GM23338 (cell line): ENCODE measurements around the gene ADAP1. TPM values are rescaled to one million over a fixed set of nuclear protein-coding genes. Genes with fewer than 3 reads are reported as not detected.

Experiments
- ATAC-seq: fragments of 200-7000 bp; cut with Tn5 transposase; 3 replicates; pipeline ENCODE4 v1.9.1; 2020
- DNase-seq: peaks from one replicate; pipeline ENCODE4 v3.0.0-alpha.2; 2015; ENCODE audit warnings: low spot score
- H2AFZ ChIP-seq: fragments of 200-600 bp; sonication (generic); 2 replicates; pipeline ENCODE4 v1.8.0; 2016; ENCODE audit warnings: antibody characterized with exemption, mild to moderate bottlenecking, moderate library complexity
- H3F3A ChIP-seq: fragments of 200-600 bp; sonication (generic); replicated peaks from 2 replicates; pipeline ENCODE4 v1.8.0; 2017; ENCODE audit warnings: antibody characterized with exemption, mixed run types, low read depth
- H3K27ac ChIP-seq: fragments of 200-600 bp; sonication (generic); 2 replicates; pipeline ENCODE4 v1.6.1; 2016; ENCODE audit warnings: low read depth
- H3K27me3 ChIP-seq: fragments of 200-600 bp; sonication (generic); 2 replicates; pipeline ENCODE4 v1.8.0; 2016; ENCODE audit warnings: mild to moderate bottlenecking, mixed run types, moderate library complexity; ENCODE audit not compliant: insufficient read depth
- H3K36me3 ChIP-seq: fragments of 200-600 bp; sonication (generic); 2 replicates; pipeline ENCODE4 v1.8.0; 2016; ENCODE audit warnings: mild to moderate bottlenecking; ENCODE audit not compliant: insufficient read depth
- H3K4me1 ChIP-seq: fragments of 200-600 bp; sonication (generic); 2 replicates; pipeline ENCODE4 v1.8.0; 2016; ENCODE audit warnings: mild to moderate bottlenecking, moderate library complexity; ENCODE audit not compliant: insufficient read depth
- H3K4me2 ChIP-seq: fragments of 200-600 bp; sonication (generic); 2 replicates; pipeline ENCODE4 v1.7.1; 2017; ENCODE audit warnings: mixed run types
- H3K4me3 ChIP-seq: fragments of 200-600 bp; sonication (generic); 2 replicates; pipeline ENCODE4 v1.6.1; 2016; ENCODE audit warnings: mixed run types
- H3K79me2 ChIP-seq: fragments of 200-600 bp; sonication (generic); replicated peaks from 2 replicates; pipeline ENCODE4 v1.8.0; 2017; ENCODE audit warnings: mild to moderate bottlenecking; ENCODE audit not compliant: insufficient read depth
- H3K9me2 ChIP-seq: fragments of 200-600 bp; sonication (generic); 2 replicates; pipeline ENCODE4 v1.8.0; 2017; ENCODE audit not compliant: insufficient read depth
- H4K20me1 ChIP-seq: fragments of 200-600 bp; sonication (generic); replicated peaks from 2 replicates; pipeline ENCODE4 v1.8.0; 2017; ENCODE audit warnings: mild to moderate bottlenecking; ENCODE audit not compliant: insufficient read depth
- H3K27ac Mint-ChIP-seq: 2 replicates; pipeline ENCODE4 v1.8.0; 2020; ENCODE audit warnings: inconsistent platforms, mild to moderate bottlenecking, moderate library complexity, mixed read lengths
- H3K27me3 Mint-ChIP-seq: 3 replicates; pipeline ENCODE4 v1.8.0; 2022; ENCODE audit warnings: low read depth, mild to moderate bottlenecking, moderate library complexity, mixed read lengths, inconsistent platforms; ENCODE audit not compliant: insufficient read depth, poor library complexity
- H3K36me3 Mint-ChIP-seq: 3 replicates; pipeline ENCODE4 v1.8.0; 2021; ENCODE audit warnings: low read depth, mild to moderate bottlenecking, inconsistent platforms, moderate library complexity, mixed read lengths
- H3K4me1 Mint-ChIP-seq: 3 replicates; pipeline ENCODE4 v1.8.0; 2020; ENCODE audit warnings: mild to moderate bottlenecking, inconsistent platforms, mixed read lengths
- H3K4me3 Mint-ChIP-seq: 3 replicates; pipeline ENCODE4 v1.8.0; 2021; ENCODE audit warnings: moderate library complexity, mild to moderate bottlenecking, inconsistent platforms, mixed read lengths
- H3K9me3 Mint-ChIP-seq: 3 replicates; pipeline ENCODE4 v1.8.0; 2020; ENCODE audit warnings: moderate library complexity, mild to moderate bottlenecking, inconsistent platforms, mixed read lengths
- CREB1 ChIP-seq: fragments of 250-450 bp; sonication (Bioruptor Pico); IDR thresholded peaks from 2 replicates; pipeline ENCODE4 v1.5.0; 2020; ENCODE audit warnings: low read depth, mild to moderate bottlenecking, moderate library complexity
- CTCF ChIP-seq, 2 experiments: fragments of 200-600 bp in 1 of 2; sonication (generic) in 1 of 2; conservative IDR thresholded peaks; 2 replicates each; pipeline versions ENCODE4 v1.5.1 to v1.6.1; 2016 to 2017; ENCODE audit warnings: antibody characterized with exemption in 2 of 2, low read depth in 2 of 2, mild to moderate bottlenecking in 2 of 2, moderate library complexity in 1 of 2
- EZH2 ChIP-seq: fragments of 200-600 bp; sonication (generic); IDR thresholded peaks from one replicate; pipeline ENCODE4 v1.8.0; 2017; ENCODE audit warnings: antibody characterized with exemption, mild to moderate bottlenecking, low read depth; ENCODE audit not compliant: unreplicated experiment
- JUNB ChIP-seq: IDR thresholded peaks from one replicate; pipeline ENCODE4 v1.6.1; 2016; ENCODE audit warnings: antibody characterized with exemption; ENCODE audit not compliant: unreplicated experiment
- NANOG ChIP-seq: IDR thresholded peaks from 2 replicates; pipeline ENCODE4 v1.6.1; 2016; ENCODE audit warnings: antibody characterized with exemption, borderline replicate concordance
- POLR2AphosphoS5 ChIP-seq: IDR thresholded peaks from 2 replicates; pipeline ENCODE4 v1.6.1; 2016; ENCODE audit warnings: antibody characterized with exemption, low read depth
- REST ChIP-seq: IDR thresholded peaks from one replicate; pipeline ENCODE4 v1.6.1; 2018; ENCODE audit warnings: antibody characterized with exemption; ENCODE audit not compliant: unreplicated experiment
- ZNF331 ChIP-seq: fragments of 250-450 bp; sonication (Bioruptor Pico); IDR thresholded peaks from 2 replicates; pipeline ENCODE4 v1.5.0; 2020; ENCODE audit warnings: low read depth, mild to moderate bottlenecking, moderate library complexity
- ZNF462 ChIP-seq: fragments of 250-450 bp; sonication (Bioruptor Pico); IDR thresholded peaks from 2 replicates; pipeline ENCODE4 v1.5.0; 2020; ENCODE audit warnings: mild to moderate bottlenecking, moderate library complexity
- polyA plus RNA-seq: library from polyadenylated mRNA; unstranded; fragments of >200 nt; fragmentation: Nextera tagmentation; extraction: Ambion mirVana; gene quantifications from 2 replicates; pipeline ENCODE4 v1.2.1, GENCODE V29; 2016
- total RNA-seq: library from RNA; depleted of rRNA; stranded (reverse); fragments of >200 nt; shearing (Covaris generic); gene quantifications from 2 replicates; pipeline ENCODE4 v1.2.3, GENCODE V29; 2014

The ADAP1 gene
- total and polyA plus RNA-seq, 2 experiments from 2014 or later: 2.2 to 9.6 TPM

GRCh38 chr7:990933-991728, 36.7 kb upstream of the ADAP1 start:
- no peaks in the 10 kb centered on the region for H3K9me3 Mint-ChIP-seq
- H3K4me3 Mint-ChIP-seq: no peak overlapping the region
- no peak overlapping the region for H3K27ac Mint-ChIP-seq

More at GRCh38 chr7:990933-991728, 36.7 kb upstream of the ADAP1 start:
- Mint-ChIP-seq H3K4me1 (no peaks in the 10 kb centered on the region), H3K36me3 (no peaks in the 10 kb centered on the region), H3K27me3 (peaks cover 22% of the 10 kb centered on the region)
- Histone ChIP-seq H3F3A (no peaks in the 10 kb centered on the region), H3K27ac (no peak overlapping the region), H3K27me3 (no peaks in the 10 kb centered on the region), H3K36me3 (no peaks in the 10 kb centered on the region), H3K79me2 (no peaks in the 10 kb centered on the region), H3K4me1 (no peaks in the 10 kb centered on the region), H2AFZ (no peak overlapping the region), H3K4me2 (no peak overlapping the region), H4K20me1 (no peaks in the 10 kb centered on the region), H3K9me2 (no peaks in the 10 kb centered on the region), H3K4me3 (no peak overlapping the region)
- no peak for TF ChIP-seq ZNF462 (CRISPR knock-in tag)
- no peak for TF ChIP-seq JUNB
- no peak for TF ChIP-seq ZNF331 (CRISPR knock-in tag)
- TF ChIP-seq CTCF (conservative IDR thresholded peaks at IDR 0.05; ENCODE audit: low read depth in 2 of 2): no peak
- TF ChIP-seq CREB1 (CRISPR knock-in tag): no peak
- TF ChIP-seq NANOG: no peak
- TF ChIP-seq EZH2: no peak
- TF ChIP-seq POLR2AphosphoS5: no peak
- TF ChIP-seq REST: no peak
- DNase-seq (no peak), ATAC-seq (no peak)
